Measurements from ENCODE around the gene YTHDC1.
"Not testable (repeated sequence)": the region's sequence is repeated elsewhere in the genome, so short reads cannot be mapped to it uniquely, and the experiment has no call there.

Gene YTHDC1

DNA sequence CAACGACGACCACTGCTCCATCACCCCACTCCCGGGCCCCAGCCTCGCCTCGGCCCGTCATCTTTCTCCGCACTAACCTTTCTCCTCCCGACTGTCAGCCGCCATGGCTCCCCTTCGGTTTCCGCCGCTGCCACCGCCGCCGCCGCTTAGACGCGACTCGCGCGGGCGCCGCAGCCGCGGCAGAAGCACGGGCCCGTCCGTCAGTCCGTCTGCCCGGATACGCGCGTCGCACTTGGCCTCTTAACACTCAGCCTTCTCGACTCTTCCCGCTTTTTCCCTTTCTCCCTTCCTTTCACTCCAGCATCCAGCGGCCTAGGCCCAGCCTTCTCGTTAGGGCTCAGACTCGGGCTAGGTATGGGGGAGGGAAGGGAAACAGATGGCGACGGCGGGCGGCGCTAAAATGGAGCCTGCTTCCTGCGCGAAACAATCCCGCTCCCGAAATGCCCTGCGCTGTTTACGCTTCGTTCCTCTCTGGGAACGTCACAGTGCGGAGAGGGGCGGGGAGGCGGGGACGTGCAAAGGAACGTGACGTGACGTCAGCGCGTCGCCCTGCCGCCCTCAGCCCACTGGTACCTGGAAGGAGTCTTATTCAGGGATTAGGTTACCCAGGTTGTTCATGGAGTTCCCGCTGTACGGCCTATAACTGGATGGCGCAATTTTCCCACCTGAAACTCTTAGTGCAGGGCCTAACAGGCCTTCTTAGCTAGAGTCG, at the start of gene YTHDC1:
Gene YTHDC1 (minus strand): TSS at position 442 of the 712 bp plus-strand sequence. CDS start 337 bp downstream, at position 105.
- peak; percentile 95 to 97 for DNase-seq

DNA sequence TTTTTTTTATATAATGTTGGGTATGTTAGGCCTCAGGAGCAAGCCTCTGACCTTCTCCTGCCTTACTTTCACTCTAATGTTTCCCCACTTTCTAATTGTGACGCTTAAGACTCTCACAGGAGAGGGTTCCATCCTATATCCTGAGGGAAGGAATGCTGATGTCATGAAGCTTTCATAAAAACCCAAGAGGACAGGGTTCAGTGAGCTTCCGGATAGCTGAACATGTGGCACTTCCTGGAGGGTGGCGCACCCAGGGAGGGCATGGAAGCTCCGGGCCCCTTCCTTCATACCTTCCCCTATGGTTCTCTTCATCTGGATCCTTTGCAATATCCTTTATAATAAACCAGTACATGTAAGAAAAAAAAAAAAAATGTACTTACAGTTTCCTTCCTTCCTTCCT, 49.4 kb upstream of the YTHDC1 start:
- DNase-seq = no peak

DNA sequence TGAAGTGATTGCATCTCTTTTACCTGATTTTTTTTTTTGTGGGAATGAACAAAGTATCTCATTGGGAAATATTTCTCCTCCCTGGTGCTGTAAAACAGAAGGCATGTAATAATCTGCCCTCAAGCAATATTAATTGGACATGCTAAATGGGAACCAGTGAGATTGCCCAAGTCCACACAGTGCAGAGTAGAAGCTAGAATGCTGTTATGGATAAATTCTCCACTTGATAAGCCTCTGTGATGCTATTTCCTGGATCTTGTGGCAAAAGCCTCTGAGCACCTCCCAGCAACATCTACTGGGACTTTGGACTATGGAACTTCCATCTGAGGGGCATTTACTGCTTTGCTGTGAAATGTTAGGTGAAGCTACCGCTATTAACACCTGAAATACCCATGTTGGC, 46.9 kb upstream of the YTHDC1 start:
- DNase-seq = no peak

- DNase-seq = no peak
Measured at GRCh38 chr4:68391436-68391835, 41.5 kb upstream of the YTHDC1 start.

DNA sequence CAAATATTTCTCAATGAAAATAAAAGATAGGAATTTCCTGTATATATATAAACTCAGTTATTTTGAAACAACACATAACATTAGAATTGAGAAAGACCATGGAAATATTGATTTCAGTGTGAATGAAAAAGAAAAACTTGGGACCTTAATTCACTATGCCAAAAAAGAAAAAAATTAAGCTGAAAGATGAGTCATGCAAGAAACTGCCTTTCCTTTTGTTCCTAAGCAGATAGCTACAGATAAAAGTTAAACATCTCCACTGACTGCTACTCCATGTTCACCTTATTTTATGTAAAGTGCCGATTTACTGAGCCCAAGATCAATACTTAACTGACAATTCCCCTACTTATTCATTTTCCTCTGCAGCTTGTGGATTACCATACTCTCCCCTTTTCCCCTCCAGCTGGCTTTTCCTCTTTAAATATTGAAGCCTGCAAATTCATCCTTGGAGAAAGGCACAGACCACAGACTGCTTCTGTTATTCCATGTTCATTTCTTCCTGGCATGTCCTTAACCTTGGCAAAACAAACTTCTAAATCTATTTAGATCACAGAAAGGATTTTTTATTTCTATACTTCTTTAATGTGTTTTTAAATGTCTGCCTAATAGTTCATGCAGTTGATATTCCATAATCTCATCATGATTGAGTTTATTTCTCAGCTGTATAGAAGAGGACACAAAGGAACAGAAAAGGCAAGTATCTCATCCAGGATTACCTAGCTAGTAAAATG, 40.5 kb upstream of the YTHDC1 start:
- no peak for DNase-seq

- DNase-seq = not testable (repeated sequence)
Measured at GRCh38 chr4:68389386-68389913, 39.6 kb upstream of the YTHDC1 start.

- no peak for DNase-seq
Measured at GRCh38 chr4:68388347-68388865, 38.5 kb upstream of the YTHDC1 start.

DNA sequence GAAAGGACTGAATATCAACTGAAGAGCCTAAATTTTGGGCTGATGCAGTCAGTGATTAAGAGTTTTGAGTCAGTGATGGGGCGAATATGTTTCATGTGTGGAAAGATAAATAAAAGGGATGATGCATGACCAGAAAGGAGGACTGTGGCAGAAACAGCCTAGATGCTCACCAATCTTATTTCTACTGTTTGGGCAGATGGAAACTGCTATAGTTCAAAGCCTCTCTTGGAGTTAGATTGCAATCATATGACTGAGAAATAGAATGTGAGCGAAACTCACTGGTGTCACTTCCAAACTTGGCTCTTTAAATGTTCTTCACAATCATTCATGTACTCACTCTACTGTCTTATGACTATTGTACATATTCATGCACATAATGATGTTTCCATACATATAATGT, 35.4 kb upstream of the YTHDC1 start:
- no peak for DNase-seq

GRCh38 chr4:68383115-68383514, 33.2 kb upstream of the YTHDC1 start:
- no peak for DNase-seq

DNA sequence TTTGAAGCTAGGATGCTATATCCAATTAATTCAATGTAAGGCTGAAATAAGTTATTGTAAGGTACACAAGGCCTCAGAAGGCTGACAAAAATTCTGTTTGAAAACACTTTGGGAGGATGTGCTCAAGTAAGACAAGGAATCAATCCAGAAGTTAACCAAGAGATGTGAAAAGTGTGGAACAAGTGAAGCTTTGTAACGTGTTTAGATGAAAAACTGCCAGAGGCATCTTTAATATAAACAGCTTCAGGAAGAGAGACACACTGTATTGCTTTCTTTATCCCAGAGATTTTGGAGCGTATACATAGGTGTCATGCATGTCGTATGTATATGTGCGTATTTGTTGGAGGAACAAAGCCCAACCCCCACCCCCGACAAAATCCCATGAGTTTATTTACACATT, 28.3 kb upstream of the YTHDC1 start:
- no peak for DNase-seq

DNA sequence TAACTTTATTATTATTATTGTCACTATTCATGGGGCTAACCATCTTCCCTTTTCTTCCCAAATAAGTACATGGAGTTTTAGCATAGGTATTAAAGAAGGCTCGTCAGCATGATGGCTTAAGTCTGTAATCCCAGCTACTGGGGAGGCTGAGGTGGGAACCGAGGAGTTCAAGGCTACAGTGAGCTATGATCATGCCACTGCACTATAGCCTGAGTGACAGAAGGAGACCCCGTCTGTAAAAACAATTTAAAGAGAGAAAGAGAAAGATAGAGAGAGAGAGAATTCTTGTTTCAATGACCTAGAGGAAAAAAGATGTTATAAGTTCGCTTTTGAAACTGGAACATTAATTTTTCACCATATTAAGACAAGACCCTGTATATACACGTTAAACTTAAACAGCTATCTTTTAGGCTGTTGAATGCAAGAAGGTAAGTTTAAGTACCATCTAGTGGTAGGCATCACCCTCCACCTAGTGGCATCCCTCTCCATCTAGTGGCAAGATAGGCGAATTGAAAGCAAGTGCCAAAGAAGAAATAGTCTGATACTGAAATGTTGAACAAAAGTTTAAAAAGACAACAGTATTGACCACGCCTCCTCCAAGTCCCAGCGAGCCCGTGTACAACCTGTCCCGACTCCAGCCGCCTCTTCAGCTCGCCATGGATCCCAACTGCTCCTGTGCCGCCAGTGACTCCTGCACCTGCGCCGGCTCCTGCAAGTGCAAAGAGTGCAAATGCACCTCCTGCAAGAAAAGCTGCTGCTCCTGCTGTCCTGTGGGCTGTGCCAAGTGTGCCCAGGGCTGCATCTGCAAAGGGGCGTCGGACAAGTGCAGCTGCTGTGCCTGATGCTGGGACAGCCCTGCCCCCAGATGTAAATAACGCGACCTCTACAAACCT, 26.0 kb upstream of the YTHDC1 start:
- peak; percentile 8 to 30 for DNase-seq

- DNase-seq = peak; percentile 61 to 68
Measured at GRCh38 chr4:68373513-68373912, 23.6 kb upstream of the YTHDC1 start.

GRCh38 chr4:68372588-68372987, 22.7 kb upstream of the YTHDC1 start:
- no peak for DNase-seq

DNA sequence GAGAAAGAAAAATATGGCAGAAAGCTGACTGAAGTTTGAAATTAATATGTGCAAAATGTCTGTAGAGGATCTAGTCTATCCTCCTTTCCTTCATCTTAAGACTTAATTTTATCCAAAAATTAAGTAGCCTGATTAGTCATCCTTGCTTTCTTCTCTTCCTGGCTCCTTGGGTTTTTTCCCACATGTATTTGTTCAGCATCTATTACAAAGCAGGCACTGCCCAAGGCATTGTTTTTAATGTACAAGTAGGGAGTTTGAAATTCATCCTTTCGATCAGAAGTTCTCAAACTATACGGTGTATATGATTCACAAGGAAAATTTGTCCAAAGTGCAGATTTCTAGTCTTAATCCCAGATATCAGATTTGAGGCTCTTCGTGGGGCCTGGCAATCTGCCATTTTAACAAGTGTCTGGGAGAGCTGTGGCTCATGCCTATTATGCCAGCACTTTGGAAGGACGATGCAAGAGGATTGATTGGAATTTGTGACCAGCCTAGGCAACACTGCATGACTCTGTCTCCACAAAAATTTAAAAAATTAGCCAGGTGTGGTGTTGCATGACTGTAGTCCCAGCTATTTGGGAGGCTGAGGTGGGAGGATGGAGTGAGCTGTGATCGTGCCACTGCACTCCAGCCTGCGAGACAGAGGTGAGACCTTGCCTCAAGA, 19.4 kb upstream of the YTHDC1 start:
- DNase-seq = no peak

- DNase-seq = no peak
Measured at GRCh38 chr4:68368691-68369131, 18.8 kb upstream of the YTHDC1 start.

DNA sequence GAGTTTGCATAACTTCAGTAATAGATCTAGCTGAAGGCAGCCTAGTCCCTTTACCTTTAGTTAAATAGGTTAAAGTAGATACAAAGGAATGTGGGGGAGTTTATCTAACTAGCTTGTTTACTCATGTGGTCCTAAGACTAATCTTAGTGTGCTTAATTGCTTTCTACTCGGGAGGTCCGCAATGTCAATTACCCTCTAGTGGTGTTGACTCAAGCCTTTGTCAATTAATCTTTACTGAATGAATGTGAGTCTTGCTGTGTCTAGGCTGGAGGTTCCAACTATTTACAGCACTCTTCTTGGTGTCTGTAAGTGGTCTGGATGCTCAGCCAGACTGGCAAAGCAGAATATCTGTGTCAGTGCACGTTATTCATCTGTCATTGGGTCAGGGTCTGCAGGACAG, 17.9 kb upstream of the YTHDC1 start:
- no peak for DNase-seq

DNA sequence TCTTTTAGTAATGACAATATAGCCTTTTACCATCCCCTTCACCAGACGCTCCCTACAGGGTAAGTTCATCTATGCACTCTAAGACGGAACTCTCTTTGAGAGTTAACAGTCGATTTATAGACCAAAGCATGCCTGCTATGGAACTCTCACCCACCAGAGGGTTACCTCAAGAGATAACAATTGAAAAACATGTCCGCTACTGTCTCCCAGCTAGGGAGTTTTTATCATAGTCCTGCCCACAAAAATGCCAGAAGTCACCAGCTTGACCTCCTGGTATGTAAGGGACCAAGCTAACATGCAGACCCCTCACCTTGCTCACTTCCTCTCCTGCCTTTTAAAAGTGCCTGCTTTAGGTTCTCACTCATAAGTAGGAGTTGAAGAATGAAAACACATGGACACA, 16.7 kb upstream of the YTHDC1 start:
- DNase-seq = no peak

DNA sequence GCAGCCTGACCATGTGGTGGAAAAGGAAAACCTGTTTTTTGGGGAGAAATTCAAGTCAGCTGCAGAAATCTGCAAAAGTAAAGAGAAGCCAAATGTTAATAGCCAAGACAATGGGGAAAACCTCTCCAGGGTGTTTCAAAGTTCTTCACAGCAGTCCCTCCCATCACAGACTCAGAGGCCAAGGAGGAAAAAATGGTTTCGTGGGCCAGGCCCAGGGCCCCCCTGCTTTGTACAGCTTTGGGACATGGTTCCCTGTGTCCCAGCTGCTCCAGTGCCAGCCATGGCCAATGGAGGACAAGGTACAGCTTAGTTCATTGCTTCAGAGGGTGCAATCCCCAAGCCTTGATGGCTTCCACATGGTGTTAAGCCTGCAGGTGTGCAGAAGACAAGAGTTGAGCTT, 15.2 kb upstream of the YTHDC1 start:
- no peak for DNase-seq

- DNase-seq = no peak
Measured at GRCh38 chr4:68361146-68361589, 11.3 kb upstream of the YTHDC1 start.

- DNase-seq = no peak
Measured at GRCh38 chr4:68360231-68360968, 10.5 kb upstream of the YTHDC1 start.

DNA sequence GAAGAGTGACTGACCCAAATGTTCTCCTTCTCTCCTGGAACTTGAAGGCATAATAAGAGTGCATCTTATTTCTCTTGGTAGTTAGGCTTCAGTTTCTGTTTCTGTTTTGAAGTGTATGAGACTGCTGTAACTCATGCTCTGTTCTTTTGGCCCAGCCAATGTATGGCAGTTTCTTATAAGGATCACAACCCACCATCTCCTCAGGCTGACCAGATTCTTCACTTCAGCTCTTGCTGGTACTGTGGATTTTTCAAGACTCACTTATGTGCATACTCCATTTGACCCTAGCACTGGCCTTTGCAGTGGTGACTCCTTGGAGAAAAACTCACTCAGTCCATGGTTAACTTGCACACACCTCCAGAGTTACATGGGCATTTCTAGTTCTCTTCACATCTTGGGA, 9.6 kb upstream of the YTHDC1 start:
- no peak for DNase-seq

- DNase-seq = no peak
Measured at GRCh38 chr4:68358988-68359387, 9.1 kb upstream of the YTHDC1 start.

Data from activated CD4-positive, alpha-beta T cell treated with anti-CD3 and anti-CD28 coated beads, Interleukin-2, amount 50 U/mL, for 48 hours (primary cell).